H1 (cell line): ENCODE measurements around the gene ACAD11. TPM values are rescaled to one million over a fixed set of nuclear protein-coding genes. Genes with fewer than 3 reads are reported as not detected.

Experiments
- CTCF ChIA-PET: fragments of 300-600 bp; sonication (Branson Sonifier 250); formaldehyde crosslinking; loops from one replicate; lab custom pipeline; 2021; ENCODE audit not compliant: partially characterized antibody; lab: Charles Lee
- POLR2A ChIA-PET: fragments of 300-600 bp; sonication (Branson Sonifier 250); formaldehyde crosslinking; loops from one replicate; lab custom pipeline; 2021; ENCODE audit warnings: inconsistent platforms; ENCODE audit not compliant: partially characterized antibody; lab: Charles Lee
- DNase-seq, 2 experiments: peaks; one replicate each; pipeline versions ENCODE4 v3.0.0 to v3.0.0-alpha.2; 2010 to 2022; ENCODE audit warnings: low spot score in 2 of 2, low read depth in 1 of 2, mixed read lengths in 1 of 2
- FAIRE-seq: peaks from 2 replicates; lab custom pipeline; 2011; peaks lifted over from hg19 to GRCh38; lab: Jason Lieb, UNC
- H2AFZ ChIP-seq: 2 replicates; pipeline ENCODE4 v1.8.1; 2012; ENCODE audit warnings: low read length, inconsistent platforms
- H2AK5ac ChIP-seq: 2 replicates; pipeline ENCODE4 v1.6.1; 2013; ENCODE audit warnings: low read depth, low read length
- H2BK120ac ChIP-seq: replicated peaks from 2 replicates; pipeline ENCODE3; 2013; ENCODE audit warnings: low read depth, low read length, inconsistent platforms
- H2BK12ac ChIP-seq: 2 replicates; pipeline ENCODE4 v1.6.1; 2013; ENCODE audit warnings: low read depth, low read length
- H2BK15ac ChIP-seq: 2 replicates; pipeline ENCODE4 v1.6.1; 2013; ENCODE audit warnings: low read length
- H2BK20ac ChIP-seq: 2 replicates; pipeline ENCODE4 v1.6.1; 2013; ENCODE audit warnings: low read length
- H2BK5ac ChIP-seq: 2 replicates; pipeline ENCODE4 v1.6.1; 2013; ENCODE audit warnings: low read depth, low read length
- H3K14ac ChIP-seq: 2 replicates; pipeline ENCODE4 v1.6.1; 2013; ENCODE audit warnings: inconsistent platforms; ENCODE audit not compliant: insufficient read length
- H3K18ac ChIP-seq: 2 replicates; pipeline ENCODE4 v1.6.1; 2013; ENCODE audit warnings: low read length; ENCODE audit errors: extremely low read depth
- H3K23ac ChIP-seq: 2 replicates; pipeline ENCODE4 v1.6.1; 2013; ENCODE audit warnings: inconsistent platforms; ENCODE audit not compliant: insufficient read length
- H3K23me2 ChIP-seq: 2 replicates; pipeline ENCODE4 v1.6.1; 2013; ENCODE audit warnings: low read depth, low read length
- H3K27ac ChIP-seq: 2 replicates; pipeline ENCODE4 v1.6.1; 2011; ENCODE audit warnings: low read depth, low read length, inconsistent platforms
- H3K27me3 ChIP-seq, 4 experiments: replicated peaks in 1 of 4; 1 replicate in 1 of 4; 2 replicates in 3 of 4; pipeline versions ENCODE4 v1.6.1 to v1.8.1; 2011 to 2013; ENCODE audit warnings: low read length in 3 of 4, mild to moderate bottlenecking in 3 of 4, inconsistent platforms in 2 of 4, mixed read lengths in 2 of 4, moderate library complexity in 1 of 4; ENCODE audit not compliant: control insufficient read depth in 3 of 4, insufficient read depth in 3 of 4; ENCODE audit errors: extremely low read depth in 1 of 4
- H3K36me3 ChIP-seq, 4 experiments: 2 replicates each; pipeline versions ENCODE4 v1.6.1 to v1.8.1; 2011 to 2013; ENCODE audit warnings: mild to moderate bottlenecking in 4 of 4, low read length in 3 of 4, moderate library complexity in 2 of 4, control low read depth in 1 of 4, inconsistent platforms in 1 of 4; ENCODE audit not compliant: insufficient read depth in 4 of 4, control insufficient read depth in 2 of 4
- H3K4ac ChIP-seq: replicated peaks from 2 replicates; pipeline ENCODE3; 2013; ENCODE audit warnings: low read length, low read depth, mixed read lengths, inconsistent platforms; ENCODE audit not compliant: insufficient read length
- H3K4me1 ChIP-seq, 4 experiments: replicated peaks in 1 of 4; 1 replicate in 1 of 4; 2 replicates in 3 of 4; pipeline versions ENCODE4 v1.6.1 to v1.8.1; 2011 to 2013; ENCODE audit warnings: low read length in 3 of 4, inconsistent platforms in 2 of 4, mixed read lengths in 1 of 4; ENCODE audit not compliant: insufficient read depth in 4 of 4, control insufficient read depth in 3 of 4
- H3K4me2 ChIP-seq, 2 experiments: 2 replicates each; pipeline versions ENCODE4 v1.6.1 to v1.8.1; 2011 to 2013; ENCODE audit warnings: low read depth in 2 of 2, low read length in 2 of 2, control low read depth in 1 of 2, inconsistent platforms in 1 of 2, mild to moderate bottlenecking in 1 of 2; ENCODE audit not compliant: insufficient read depth in 1 of 2
- H3K4me3 ChIP-seq, 4 experiments: fragments of 200-600, 300-600 bp in 1 of 4; sonication (generic), shearing (Covaris generic), sonication (Bioruptor Twin) in 1 of 4; 2 replicates each; pipeline versions ENCODE4 v1.5.1 to v1.8.1; 2011 to 2016; ENCODE audit warnings: low read length in 4 of 4, low read depth in 3 of 4, control low read depth in 2 of 4, inconsistent platforms in 2 of 4, mild to moderate bottlenecking in 2 of 4, mixed read lengths in 1 of 4, moderate library complexity in 1 of 4; ENCODE audit not compliant: insufficient read depth in 2 of 4; ENCODE audit errors: extremely low read depth in 1 of 4
- H3K56ac ChIP-seq: replicated peaks from 2 replicates; pipeline ENCODE3; 2013; ENCODE audit warnings: low read depth, mild to moderate bottlenecking, mixed read lengths, low read length, inconsistent platforms; ENCODE audit not compliant: insufficient read length
- H3K79me1 ChIP-seq: 2 replicates; pipeline ENCODE4 v1.6.1; 2013; ENCODE audit warnings: low read depth, low read length, control low read depth
- H3K79me2 ChIP-seq, 2 experiments: 2 replicates each; pipeline versions ENCODE4 v1.6.1 to v1.8.1; 2012 to 2013; ENCODE audit warnings: low read length in 2 of 2, mild to moderate bottlenecking in 2 of 2, inconsistent platforms in 1 of 2; ENCODE audit not compliant: insufficient read depth in 2 of 2, control insufficient read depth in 1 of 2
- H3K9ac ChIP-seq, 4 experiments: replicated peaks in 1 of 4; 1 replicate in 1 of 4; 2 replicates in 3 of 4; pipeline versions ENCODE4 v1.6.1 to v1.8.1; 2011 to 2013; ENCODE audit warnings: low read depth in 3 of 4, low read length in 3 of 4, control low read depth in 2 of 4, mild to moderate bottlenecking in 2 of 4, moderate library complexity in 2 of 4, inconsistent platforms in 1 of 4; ENCODE audit errors: extremely low read depth in 1 of 4
- H3K9me3 ChIP-seq, 2 experiments: 2 replicates each; pipeline versions ENCODE4 v1.6.1 to v1.8.1; 2012 to 2013; ENCODE audit warnings: mild to moderate bottlenecking in 2 of 2, moderate library complexity in 2 of 2, control low read depth in 1 of 2, inconsistent platforms in 1 of 2, low read depth in 1 of 2, low read length in 1 of 2, mixed read lengths in 1 of 2; ENCODE audit not compliant: insufficient read depth in 2 of 2
- H4K20me1 ChIP-seq, 2 experiments: replicated peaks in 1 of 2; 2 replicates each; pipeline versions ENCODE3 to v1.8.1; 2011 to 2013; ENCODE audit warnings: inconsistent platforms in 2 of 2, low read length in 2 of 2, mild to moderate bottlenecking in 1 of 2; ENCODE audit not compliant: insufficient read depth in 2 of 2, control insufficient read depth in 1 of 2
- H4K5ac ChIP-seq: 2 replicates; pipeline ENCODE4 v1.6.1; 2013; ENCODE audit warnings: low read length, low read depth, mixed read lengths, inconsistent platforms; ENCODE audit not compliant: insufficient read length
- H4K8ac ChIP-seq: 2 replicates; pipeline ENCODE4 v1.8.0; 2013; ENCODE audit warnings: mild to moderate bottlenecking, moderate library complexity, low read length, inconsistent platforms; ENCODE audit not compliant: insufficient read depth; ENCODE audit errors: extremely low read depth
- H4K91ac ChIP-seq: replicated peaks from 2 replicates; pipeline ENCODE3; 2013; ENCODE audit warnings: low read length, mixed read lengths, inconsistent platforms; ENCODE audit not compliant: insufficient read length
- CHD2 ChIP-seq: IDR thresholded peaks from 2 replicates; pipeline ENCODE4 v1.6.1; 2012; ENCODE audit warnings: low read length, improper control_type of control experiment
- CTCF ChIP-seq, 3 experiments: IDR thresholded peaks; 1 replicate in 2 of 3; 2 replicates in 1 of 3; pipeline versions ENCODE4 v1.5.1 to v1.6.1; 2011; ENCODE audit warnings: low read length in 3 of 3, mild to moderate bottlenecking in 3 of 3, inconsistent platforms in 2 of 3, low read depth in 1 of 3, moderate library complexity in 1 of 3; ENCODE audit not compliant: insufficient read depth in 1 of 3; ENCODE audit errors: control extremely low read depth in 1 of 3
- EP300 ChIP-seq, 2 experiments: IDR thresholded peaks; 1 replicate in 1 of 2; 2 replicates in 1 of 2; pipeline ENCODE4 v1.6.1; 2011 to 2012; ENCODE audit warnings: low read depth in 2 of 2, low read length in 2 of 2, mild to moderate bottlenecking in 2 of 2, borderline replicate concordance in 1 of 2, inconsistent platforms in 1 of 2, moderate library complexity in 1 of 2
- FOSL1 ChIP-seq: IDR thresholded peaks from 2 replicates; pipeline ENCODE4 v1.6.1; 2011; ENCODE audit warnings: mild to moderate bottlenecking, low read depth, low read length, moderate library complexity; ENCODE audit not compliant: insufficient read depth
- HDAC6 ChIP-seq: IDR thresholded peaks from one replicate; pipeline ENCODE4 v1.7.1; 2012; ENCODE audit warnings: low read depth, mild to moderate bottlenecking, inconsistent platforms, low read length, moderate library complexity
- NANOG ChIP-seq: IDR thresholded peaks from 2 replicates; pipeline ENCODE4 v1.6.1; 2011; ENCODE audit warnings: low read length, low read depth, mild to moderate bottlenecking, inconsistent platforms; ENCODE audit not compliant: insufficient read depth, poor library complexity, severe bottlenecking
- RAD21 ChIP-seq, 2 experiments: IDR thresholded peaks in 1 of 2; conservative IDR thresholded peaks in 1 of 2; 2 replicates each; pipeline ENCODE4 v1.6.1; 2011; ENCODE audit warnings: low read depth in 2 of 2, low read length in 2 of 2, improper control_type of control experiment in 1 of 2, inconsistent platforms in 1 of 2, mild to moderate bottlenecking in 1 of 2, moderate library complexity in 1 of 2
- SAP30 ChIP-seq: fragments of 300-600 bp; sonication (generic); IDR thresholded peaks from 2 replicates; pipeline ENCODE4 v1.7.1; 2012; ENCODE audit warnings: low read length, moderate library complexity, mild to moderate bottlenecking, inconsistent platforms; ENCODE audit not compliant: insufficient read depth, insufficient replicate concordance
- USF2 ChIP-seq: IDR thresholded peaks from 2 replicates; pipeline ENCODE4 v1.6.1; 2011; ENCODE audit warnings: low read length, improper control_type of control experiment
- WGBS, 2 experiments: shearing (Covaris generic) in 1 of 2; methylation state at CpG; one replicate each; pipeline versions ENCODE4 v1.1.6 to v1.1.7; 2013 to 2015; ENCODE audit warnings: low lambda C conversion rate in 2 of 2, mixed read lengths in 2 of 2, inconsistent platforms in 1 of 2, low coverage in 1 of 2, missing lambda C conversion rate in 1 of 2; ENCODE audit not compliant: insufficient replicate concordance in 2 of 2, insufficient coverage in 1 of 2, insufficient read length in 1 of 2; ENCODE audit errors: extremely low coverage in 1 of 2, missing lambda C conversion rate in 1 of 2; 5-methylcytosine and 5-hydroxymethylcytosine counted together
- polyA plus RNA-seq, 7 experiments: library from polyadenylated mRNA; depleted of rRNA in 3 of 7; stranded (reverse) in 5 of 7; unstranded in 2 of 7; fragments of >200 nt in 5 of 7; fragments of 200-250 nt in 2 of 7; gene quantifications; 1 replicate in 5 of 7; 2 replicates in 1 of 7; 4 replicates in 1 of 7; pipeline versions ENCODE4 v1.2.1 to v1.2.3, GENCODE V29; 2011 to 2013; ENCODE audit warnings: missing spikeins in 2 of 7, mixed read lengths in 2 of 7
- total RNA-seq: library from RNA; stranded (reverse); fragmentation: NEBNext Ultra II Directional; extraction: Animal tissue kit (Norgen Biotek cat#: 25700); gene quantifications from 2 replicates; pipeline ENCODE4 v1.2.1, GENCODE V29; 2021

ACAD11 gene
- total and polyA plus RNA-seq, 2 of the 8 experiments (the other 6 are each of a cell fraction or from before 2014, with no cell fraction given): 5.5 to 11.0 TPM

GRCh38 chr3:132564070-132564465 is 95.5 kb downstream of the ACAD11 start:
- H3K4me2 ChIP-seq: no peak overlapping the region
- H2BK5ac ChIP-seq: no peak overlapping the region
- H2BK12ac ChIP-seq: no peak overlapping the region
- ChIA-PET POLR2A (no interaction called here), CTCF (no interaction called here)
- H3K56ac ChIP-seq: no peak overlapping the region
- H3K27ac ChIP-seq: no peak overlapping the region
- H2AFZ ChIP-seq: no peak overlapping the region
- H3K18ac ChIP-seq: no peak overlapping the region
- no peaks in the 10 kb centered on the region for H4K20me1 ChIP-seq
- 92% methylated on average over 2 of the region's 2 CpGs; no CpG with 5 or more reads in 1 of the 2 experiments for WGBS, 2 experiments
- H2BK120ac ChIP-seq: no peak overlapping the region
- peaks cover 0 to 4% (median 0%) of the 10 kb centered on the region in 4 experiments; a peak in 1 of 7 replicates for H3K4me1 ChIP-seq
- no peak overlapping the region for H2AK5ac ChIP-seq
- H3K4ac ChIP-seq: no peak overlapping the region
- no peaks in the 10 kb centered on the region for H3K23me2 ChIP-seq
- DNase-seq (no peak), FAIRE-seq (no peak)
- no peak overlapping the region for H2BK20ac ChIP-seq
- no peak overlapping the region for H3K4me3 ChIP-seq
- H3K14ac ChIP-seq: no peak overlapping the region
- no peaks in the 10 kb centered on the region for H3K9me3 ChIP-seq
- no peak overlapping the region for H2BK15ac ChIP-seq
- H4K91ac ChIP-seq: no peak overlapping the region
- no peaks in the 10 kb centered on the region for H3K79me1 ChIP-seq
- no peak overlapping the region for H4K5ac ChIP-seq
- no peak overlapping the region for H3K9ac ChIP-seq
- H4K8ac ChIP-seq: no peak overlapping the region
- H3K79me2 ChIP-seq: no peaks in the 10 kb centered on the region
- no peaks in the 10 kb centered on the region for H3K27me3 ChIP-seq
- H3K36me3 ChIP-seq: no peaks in the 10 kb centered on the region
- H3K23ac ChIP-seq: no peak overlapping the region
- no peak for TF ChIP-seq CTCF (IDR thresholded peaks at IDR 0.05; ENCODE audit: control extremely low read depth in 1 of 3, insufficient read depth in 1 of 3, low read depth in 1 of 3, low read length in 3 of 3)
- no peak for TF ChIP-seq EP300 (IDR thresholded peaks at IDR 0.05; ENCODE audit: borderline replicate concordance in 1 of 2, low read depth in 2 of 2, low read length in 2 of 2)
- TF ChIP-seq FOSL1: no peak
- no peak for TF ChIP-seq NANOG
- no peak for TF ChIP-seq RAD21 (IDR thresholded peaks at IDR 0.05 in 1 of 2, conservative IDR thresholded peaks at IDR 0.05 in 1 of 2; ENCODE audit: low read depth in 2 of 2, low read length in 2 of 2)
- no peak for TF ChIP-seq SAP30
- no peak for TF ChIP-seq HDAC6
- TF ChIP-seq CHD2: no peak
- TF ChIP-seq USF2: no peak
